Fibroblast of villous mesenchyme (primary cell): Measurements from ENCODE around the gene PABPC4L. TPM values are rescaled to one million over a fixed set of nuclear protein-coding genes. Genes with fewer than 3 reads are reported as not detected.

Experiments
- DNase-seq: peaks from one replicate; pipeline ENCODE4 v3.0.0-alpha.2; 2010; ENCODE audit warnings: low read depth
- H3K4me3 ChIP-seq: 2 replicates; pipeline ENCODE4 v1.5.1; 2011; ENCODE audit warnings: low read depth, mild to moderate bottlenecking, low read length
- CTCF ChIP-seq: IDR thresholded peaks from 2 replicates; pipeline ENCODE4 v1.5.1; 2012; ENCODE audit warnings: low read depth, mild to moderate bottlenecking, low read length; ENCODE audit not compliant: insufficient read depth
- total RNA-seq: library from RNA; depleted of rRNA; stranded (reverse); fragments of >200 nt; gene quantifications from 2 replicates; pipeline ENCODE4 v1.2.3, GENCODE V29; 2012

PABPC4L gene
- total RNA-seq, 1 donor: 9.1 TPM

DNA sequence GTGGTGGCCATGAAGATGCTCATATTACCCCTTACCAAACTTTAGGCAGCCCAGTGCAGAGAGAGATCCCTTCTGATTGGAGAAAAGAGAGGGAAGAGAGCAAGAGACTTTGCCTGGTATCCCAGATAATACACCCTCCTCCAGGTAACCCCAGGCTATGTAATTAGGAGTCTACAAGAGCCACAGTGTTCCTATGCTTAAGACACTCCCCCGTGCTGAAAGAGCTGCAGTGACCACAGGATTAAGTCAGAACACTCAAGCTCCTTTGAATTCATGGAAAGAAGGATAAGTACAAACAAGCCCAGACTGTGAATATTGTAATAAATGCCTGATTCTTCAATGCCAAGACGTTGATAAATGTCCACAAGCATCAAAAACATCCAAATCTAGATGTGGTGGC is 41.4 kb downstream of the PABPC4L start:
- no peak for DNase-seq
- H3K4me3 ChIP-seq: no peak overlapping the region
- TF ChIP-seq CTCF: no peak

DNA sequence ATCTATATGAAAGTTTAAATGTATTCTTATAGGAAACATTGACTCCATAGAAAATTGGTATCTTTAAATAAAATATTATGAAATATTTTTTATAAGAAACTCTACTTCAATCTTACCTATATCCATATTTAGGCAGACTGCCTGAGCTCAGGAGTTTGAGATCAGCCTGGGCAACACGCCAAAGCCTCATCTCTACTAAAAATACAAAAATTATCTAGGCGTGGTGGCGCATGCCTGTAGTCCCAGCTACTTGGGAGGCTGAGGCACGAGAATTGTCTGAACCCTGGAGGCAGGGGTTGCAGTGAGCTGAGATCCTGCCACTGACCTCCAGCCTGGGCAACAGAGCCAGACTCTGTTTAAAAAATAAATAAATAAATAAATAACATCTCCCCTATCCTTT is 47.5 kb downstream of the PABPC4L start:
- no peak for DNase-seq
- no peak overlapping the region for H3K4me3 ChIP-seq
- no peak for TF ChIP-seq CTCF

- no peak overlapping the region for H3K4me3 ChIP-seq
- no peak for TF ChIP-seq CTCF
- DNase-seq: no peak
These were observed 53.6 kb downstream of the PABPC4L start for GRCh38 chr4:134147941-134148340.
